ENCODE measurements around the gene IRF4. TPM values are rescaled to one million over a fixed set of nuclear protein-coding genes. Genes with fewer than 3 reads are reported as not detected.
"Not testable (repeated sequence)": the region's sequence is repeated elsewhere in the genome, so short reads cannot be mapped to it uniquely, and the experiment has no call there.

Gene IRF4
- polyA plus RNA-seq, 12 donors: 0.27 to 6.1 (median 0.60) TPM; not detected in 2

DNA sequence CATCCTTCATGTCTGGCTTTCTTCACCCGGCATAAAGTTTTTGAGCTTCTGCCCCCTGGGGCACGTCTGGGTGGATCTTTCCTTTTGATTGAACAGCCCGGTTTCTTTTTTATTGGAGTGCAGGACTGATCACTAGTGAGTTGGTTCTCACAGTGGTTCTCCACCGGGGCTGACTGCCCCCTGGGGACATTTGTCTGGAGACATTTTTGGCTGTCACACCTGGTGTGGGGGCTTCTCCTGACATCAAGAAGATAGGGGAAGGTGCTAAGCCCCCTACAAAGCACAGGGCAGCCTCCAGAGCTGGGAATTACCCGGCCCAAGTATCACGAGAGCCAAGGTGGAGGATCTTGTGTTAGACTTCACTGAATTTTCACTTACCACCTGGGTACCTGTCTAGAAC is 25.7 kb upstream of the IRF4 start:
- DNase-seq: no peak

DNA sequence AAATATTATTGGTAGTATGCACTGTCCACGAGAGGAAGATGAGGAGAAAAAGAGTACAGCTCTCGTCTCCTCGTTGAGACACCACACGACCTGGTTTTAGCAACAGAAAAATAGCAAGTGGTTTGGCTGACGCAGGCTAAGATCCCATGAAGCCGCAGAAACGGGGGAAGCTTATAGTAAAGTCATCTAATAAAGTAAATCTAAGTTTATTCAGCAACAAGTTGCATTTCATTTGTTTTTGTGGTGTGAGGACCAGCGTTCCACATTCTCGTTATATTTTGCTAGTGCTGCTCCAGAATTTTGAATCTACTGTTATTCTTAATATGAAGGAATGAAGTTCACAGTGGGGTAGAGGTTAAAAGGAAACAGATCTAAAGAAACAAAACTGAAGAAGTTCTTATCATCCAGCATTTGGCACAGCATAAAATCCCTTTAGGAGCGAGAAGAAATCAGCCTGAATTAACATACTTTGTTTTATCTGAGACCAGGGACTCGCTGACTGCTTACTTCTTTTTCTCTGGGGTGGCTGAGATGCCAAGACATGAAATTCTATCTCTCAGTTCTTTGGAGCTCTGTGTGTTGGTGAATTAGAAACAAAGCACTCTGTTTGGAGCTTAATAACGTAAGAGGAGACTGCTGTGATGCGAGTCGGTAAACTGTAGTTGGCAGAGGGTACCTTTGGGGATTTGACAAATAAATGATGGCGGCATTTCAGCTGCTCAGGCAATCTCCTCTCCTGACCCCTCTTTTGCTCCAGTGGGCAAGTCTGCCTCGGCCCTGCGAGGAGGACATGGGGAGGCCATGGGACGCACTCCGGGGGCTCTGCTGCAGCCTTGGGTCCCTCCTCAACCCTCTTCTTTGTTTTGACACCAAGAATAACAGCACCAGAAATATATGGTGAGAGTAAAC is 24.9 kb upstream of the IRF4 start:
- DNase-seq: no peak

DNA sequence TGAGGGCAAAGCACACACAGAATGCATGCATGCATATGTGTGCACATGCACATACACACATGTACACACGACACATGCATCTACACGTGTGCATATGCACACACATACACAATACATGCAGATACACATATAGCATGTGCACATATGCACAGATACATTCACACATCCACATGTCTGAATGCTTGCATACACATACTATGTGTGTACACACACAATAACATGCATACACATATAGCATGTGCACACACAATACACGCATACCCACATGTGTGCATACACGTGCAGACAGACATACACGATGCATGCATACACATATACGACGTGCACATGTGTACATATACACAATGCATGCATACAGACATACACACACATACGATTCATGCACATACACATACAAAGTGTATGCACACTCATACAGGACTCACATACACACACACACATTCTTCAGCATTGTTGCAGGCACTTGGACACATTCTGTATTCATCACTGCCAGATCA is 24.2 kb upstream of the IRF4 start:
- no peak for DNase-seq

DNA sequence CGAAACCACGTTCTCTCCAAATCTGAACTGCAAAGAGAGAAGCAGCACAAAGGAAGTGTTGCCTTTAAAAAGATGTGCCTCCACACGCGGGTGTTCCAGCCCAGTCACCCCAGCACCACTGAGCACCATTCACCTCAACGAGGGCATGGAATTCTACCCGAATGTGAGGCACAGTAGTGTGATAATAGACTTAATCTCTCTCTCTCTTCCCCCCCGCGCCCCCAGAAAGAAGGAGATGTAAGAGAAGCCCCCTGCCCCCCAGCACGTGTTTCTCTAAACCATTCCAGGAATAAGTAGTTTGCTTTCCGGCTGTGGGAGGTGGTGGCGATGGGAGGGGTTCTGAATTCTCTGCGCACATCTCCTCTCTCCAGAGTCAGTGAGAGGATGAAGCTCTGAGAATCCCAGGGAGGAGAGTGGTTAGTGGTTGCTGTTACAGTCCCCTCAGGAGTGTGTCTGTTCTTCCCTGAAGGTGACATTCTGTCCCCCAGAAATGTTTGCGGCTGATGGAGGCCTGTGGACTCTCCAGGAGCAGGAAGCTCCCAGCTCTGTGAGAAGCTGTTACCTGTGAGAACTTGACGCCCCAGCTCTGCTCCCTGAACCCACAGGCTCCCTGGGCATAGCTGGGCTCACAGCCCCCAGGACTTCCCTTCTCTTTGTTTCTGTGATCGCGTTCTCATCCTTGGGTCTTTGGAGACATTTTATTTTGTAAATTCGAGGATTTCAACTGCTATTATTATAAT is 23.5 kb upstream of the IRF4 start:
- DNase-seq: no peak

DNA sequence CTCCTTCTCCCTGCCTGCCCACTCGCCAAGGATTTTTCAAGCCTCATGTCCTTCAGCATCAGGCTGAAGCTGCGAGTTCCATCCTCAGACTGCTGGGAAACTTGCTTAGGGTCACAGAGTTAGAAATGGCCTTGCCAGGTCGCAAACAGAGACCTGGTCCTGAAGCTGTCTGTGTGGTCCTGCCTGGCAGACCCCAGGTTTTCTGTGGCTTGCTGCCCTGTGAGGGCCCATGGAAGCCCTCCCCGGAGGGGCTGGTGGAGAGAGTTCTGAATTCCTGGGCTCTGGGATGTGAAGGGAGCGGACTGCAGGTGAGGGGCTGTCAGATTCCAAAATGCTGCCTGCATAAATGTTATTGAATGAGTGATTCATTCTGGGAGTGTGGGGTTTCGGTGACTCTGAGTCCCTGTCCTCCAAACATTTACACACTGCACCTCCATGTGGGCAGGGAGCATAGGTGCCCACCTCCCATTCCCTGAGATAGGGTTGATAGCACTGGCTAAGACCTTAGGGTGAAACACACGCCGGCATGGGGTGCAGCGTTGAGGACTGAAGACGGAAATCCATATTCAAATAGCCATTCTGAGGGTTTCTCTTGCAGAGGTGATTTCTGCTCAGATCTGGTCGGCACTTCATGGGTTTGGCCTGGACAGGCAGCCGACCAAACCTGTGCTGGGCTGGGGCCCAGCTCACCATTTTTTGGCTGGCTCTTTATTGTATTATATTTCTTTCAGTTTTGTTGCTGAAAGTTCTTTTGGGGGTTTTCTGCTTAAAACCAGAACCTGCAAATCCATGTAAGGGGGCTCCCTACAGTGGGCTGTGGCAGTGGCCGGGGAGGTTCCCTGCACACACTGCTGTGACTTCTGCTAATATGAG is 21.8 kb upstream of the IRF4 start:
- no peak for DNase-seq

DNA sequence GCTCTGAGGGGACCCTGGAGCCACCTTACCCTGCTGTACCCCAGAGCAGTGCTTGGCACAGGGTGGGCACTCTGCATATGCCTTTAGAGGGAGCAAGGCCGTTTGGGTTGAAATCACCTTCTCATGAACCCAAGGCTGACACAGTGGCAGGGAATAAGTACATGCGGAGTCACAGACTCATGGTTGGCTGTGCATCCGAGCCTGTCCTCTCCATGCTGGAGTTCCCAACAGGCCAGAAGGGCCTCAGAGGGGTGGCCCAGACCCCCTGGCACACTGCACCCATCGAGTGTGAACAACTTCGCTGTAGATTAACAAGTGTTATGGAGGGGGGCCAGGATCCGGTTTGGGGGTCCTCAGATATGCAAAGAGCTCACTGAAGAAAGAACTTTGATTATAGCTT is 21.0 kb upstream of the IRF4 start:
- DNase-seq: no peak

DNA sequence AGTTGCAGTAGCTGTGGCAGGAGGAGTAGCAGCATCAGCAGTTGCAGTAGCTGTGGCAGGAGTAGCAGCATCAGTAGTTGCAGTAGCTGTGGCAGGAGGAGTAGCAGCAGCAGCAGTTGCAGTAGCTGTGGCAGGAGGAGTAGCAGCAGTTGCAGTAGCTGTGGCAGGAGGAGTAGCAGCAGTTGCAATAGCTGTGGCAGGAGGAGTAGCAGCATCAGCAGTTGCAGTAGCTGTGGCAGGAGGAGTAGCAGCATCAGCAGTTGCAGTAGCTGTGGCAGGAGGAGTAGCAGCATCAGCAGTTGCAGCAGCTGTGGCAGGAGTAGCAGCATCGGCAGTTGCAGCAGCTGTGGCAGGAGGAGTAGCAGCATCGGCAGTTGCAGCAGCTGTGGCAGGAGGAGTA is 19.7 kb upstream of the IRF4 start:
- not testable (repeated sequence) for DNase-seq

DNA sequence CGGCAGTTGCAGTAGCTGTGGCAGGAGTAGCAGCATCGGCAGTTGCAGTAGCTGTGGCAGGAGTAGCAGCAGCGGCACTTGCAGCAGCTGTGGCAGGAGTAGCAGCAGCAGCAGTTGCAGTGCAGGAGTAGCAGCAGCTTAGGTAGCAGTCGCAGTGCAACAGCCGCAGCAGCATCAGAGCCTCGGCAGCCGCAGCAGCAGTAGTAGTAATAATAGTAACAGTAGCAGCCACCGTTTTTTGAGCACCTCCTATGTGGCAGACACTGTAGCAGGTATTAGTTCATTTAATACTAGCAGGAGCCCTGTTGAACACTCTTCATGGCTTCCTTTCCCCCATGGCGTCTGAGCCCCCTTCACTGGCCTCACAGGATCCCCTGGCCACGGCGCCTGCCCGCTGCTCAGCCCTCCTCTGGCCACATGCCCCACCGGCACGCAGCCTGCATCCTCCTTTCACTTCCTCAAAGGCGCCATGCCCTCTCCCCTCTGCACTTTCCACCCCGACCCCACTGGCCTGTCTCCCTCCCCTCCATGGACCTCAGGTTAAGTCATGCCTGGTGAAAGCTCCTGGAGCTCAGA is 19.1 kb upstream of the IRF4 start:
- DNase-seq: no peak

DNA sequence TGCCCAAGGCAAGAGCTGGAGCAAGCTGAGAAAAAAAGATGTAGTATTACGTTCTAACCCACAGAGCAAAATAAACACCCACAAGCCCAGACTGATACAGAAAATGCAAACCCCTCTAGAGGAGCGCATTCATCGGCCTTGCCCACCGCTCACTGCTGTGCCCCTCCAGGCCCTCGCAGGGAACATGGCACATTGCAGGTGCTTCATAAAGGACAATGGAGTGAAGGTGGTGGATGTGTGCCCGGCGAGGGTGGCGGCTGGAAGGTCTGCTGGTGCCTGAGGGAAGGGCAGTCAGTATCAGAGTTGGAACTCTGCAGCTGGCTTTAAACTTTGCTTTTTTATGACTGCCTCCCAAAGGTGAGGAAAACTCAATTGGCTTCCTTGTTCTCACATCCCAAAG is 18.5 kb upstream of the IRF4 start:
- DNase-seq: no peak

DNA sequence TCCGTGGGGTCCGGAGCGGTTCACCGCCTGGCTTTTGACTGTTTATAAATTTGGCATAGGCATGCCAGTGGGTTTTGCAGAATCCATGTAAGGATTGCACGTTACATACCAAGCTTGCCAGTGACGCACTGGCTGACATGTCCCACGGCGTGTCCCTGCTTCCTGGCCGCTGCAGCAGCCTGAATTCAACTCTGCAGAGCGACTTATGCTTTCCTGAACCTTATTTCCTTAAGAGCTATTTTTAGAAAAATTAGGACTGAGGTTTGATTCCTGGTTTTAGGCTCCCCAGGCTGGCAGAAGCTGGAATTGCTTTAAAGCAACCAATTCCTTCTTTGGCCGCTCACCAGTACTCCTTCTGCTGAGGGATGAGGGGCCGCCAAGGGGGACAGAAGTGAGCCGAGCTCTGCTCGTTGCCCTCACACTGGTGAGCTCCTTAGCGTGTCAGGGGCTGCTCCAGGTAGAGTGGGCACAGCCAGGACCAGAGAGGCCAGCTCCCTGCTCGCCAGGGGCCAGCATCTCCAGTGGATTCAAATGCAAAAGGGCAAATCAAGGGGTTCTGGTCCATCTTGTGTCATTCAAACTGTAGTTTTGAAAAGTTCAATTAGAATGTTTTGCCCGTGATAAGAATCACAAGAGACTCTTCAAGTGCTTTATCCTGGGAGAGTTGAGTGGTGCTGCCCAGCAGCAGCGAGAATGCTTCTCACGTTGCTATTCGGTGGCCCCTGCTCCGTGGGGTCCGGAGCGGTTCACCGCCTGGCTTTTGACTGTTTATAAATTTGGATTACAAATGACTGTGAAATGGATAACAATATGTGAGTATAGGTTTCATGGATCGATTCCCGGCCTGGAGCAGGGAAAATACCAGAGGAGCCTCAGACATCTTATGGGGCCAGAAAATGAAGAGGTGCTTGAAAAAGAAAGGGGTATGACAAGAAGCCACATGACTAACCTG is 17.5 kb upstream of the IRF4 start:
- no peak for DNase-seq

DNA sequence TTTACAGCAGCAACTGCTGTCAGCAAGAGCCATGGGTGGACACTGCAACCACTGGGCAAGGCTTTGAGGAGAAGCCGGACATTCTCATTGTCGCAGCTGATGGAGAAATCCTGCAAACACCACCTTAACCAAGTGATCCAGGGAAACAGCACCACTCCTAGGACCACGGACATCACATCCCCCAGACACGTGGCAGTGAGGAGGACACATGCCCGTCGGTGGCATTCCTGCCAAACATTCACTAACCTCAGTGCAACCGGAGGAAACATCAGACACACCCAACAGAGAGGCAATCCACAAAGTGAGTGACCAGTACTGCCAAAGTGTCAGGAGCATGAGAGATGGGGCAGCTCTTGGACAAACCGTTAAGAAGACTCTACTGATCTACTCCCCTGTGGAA is 16.6 kb upstream of the IRF4 start:
- no peak for DNase-seq

DNA sequence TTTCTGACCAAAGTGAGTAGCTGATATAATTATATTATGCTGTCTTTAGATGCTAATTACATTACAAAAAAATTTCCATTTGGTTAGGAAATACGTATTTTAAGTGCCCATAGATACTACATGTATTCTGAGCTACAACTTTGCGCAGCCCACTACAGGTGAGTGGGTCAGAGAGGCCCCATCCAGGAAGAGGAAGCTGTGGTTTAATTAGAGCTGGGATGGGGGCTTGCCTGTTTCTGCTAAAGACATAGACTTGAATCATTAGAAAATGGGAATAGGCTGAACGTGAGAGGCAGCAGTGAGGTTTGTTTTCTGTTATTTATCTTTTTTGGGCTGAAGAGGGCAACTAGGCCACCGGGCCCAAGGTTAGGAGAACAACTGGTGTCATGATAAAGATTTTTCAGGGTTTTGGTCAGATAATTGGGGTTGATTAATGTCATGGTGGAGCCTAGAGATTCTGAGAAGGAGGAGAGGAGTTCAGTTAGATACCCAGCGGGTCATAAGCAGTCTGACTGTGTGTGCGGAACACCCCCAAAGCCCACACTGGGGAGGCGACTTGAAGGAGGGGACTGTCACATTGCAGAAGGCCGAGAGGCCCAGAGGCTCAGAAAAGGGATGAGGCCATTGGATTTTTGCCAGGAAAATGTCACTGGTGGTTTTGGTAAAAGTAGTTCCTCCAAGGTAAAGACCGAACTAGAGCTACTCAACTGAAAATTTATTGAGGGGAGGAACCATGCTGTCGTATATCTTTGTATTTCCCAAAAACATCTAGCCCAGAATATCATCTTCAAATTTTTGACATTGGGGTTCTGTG is 14.5 kb upstream of the IRF4 start:
- DNase-seq: no peak

DNA sequence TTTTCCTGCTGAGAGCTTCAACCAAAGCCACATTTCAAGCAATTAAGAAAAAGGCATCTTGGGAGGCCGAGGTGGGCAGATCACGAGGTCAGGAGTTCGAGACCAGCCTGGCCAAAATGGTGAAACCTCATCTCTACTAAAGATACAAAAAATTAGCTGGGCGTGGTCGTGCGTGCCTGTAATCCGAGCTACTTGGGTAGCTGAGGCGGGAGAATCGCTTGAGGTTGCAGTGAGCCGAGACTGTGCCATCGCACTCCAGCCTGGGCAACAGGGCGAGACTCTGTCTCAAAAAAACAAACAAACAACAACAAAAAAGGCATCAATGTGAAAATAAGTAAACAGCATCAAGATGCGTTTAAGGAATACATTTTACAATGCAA is 13.9 kb upstream of the IRF4 start:
- DNase-seq: not testable (repeated sequence)

DNA sequence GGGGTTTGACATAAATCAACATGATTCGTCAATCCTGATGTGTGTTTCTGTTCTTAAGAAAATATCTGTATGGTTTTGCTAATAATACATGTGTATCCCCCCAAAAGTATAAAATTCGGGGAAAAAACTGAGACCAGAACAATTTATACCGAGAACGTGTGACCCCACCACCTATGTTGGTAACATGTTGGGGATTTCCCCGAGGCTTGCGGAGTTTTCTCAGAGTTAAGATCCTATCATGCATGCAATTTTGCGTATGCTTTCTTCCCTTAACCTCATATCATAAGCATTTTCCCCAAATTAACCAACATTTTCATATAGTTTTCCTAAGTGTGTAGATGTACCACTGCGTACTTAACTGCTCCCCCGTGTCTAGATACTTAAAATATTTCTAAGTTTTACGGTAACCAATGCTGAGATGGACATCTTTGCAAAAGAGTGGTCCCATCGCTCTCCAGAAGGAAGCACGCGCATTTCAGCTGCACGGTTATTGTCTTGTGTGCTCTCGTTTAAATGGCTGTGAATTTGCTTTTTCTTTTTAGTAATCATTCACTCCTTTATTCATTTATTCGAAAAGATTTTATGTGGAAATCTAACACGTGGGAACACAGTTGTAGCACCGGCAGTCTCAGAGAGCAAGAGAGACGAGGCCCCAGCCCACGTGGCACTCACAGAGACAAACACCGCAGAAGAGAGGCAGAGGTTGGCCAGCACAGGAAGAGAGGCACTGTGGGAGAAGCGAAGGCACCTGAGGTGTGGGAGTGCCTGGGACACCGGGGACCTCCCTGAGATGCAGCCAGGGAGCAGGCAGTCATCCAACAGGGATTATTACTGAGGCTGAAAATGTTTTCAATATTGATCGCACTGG is 13.2 kb upstream of the IRF4 start:
- DNase-seq: no peak

DNA sequence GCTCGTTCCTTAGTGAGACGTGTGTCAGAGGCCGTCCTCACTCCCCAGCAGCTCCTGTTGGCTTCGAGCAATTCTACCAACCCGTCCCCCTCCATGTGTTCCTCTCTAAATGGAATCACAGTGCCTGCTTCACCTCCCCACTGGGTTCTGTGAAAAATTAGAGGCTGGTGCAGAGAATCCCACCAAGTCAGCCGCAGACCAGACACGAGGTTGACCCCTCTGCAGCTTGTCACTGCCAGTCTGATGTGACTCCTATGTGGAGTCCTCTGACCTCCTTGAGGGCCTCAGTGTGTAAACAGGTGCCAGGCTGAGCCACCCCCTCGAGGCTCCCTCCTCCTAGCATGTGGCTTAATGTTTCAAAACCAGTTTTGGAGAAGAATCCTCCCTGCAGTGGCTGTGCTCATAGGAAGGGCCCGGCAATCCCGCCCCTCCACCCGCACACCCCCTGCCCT is 12.6 kb upstream of the IRF4 start:
- DNase-seq: no peak

DNA sequence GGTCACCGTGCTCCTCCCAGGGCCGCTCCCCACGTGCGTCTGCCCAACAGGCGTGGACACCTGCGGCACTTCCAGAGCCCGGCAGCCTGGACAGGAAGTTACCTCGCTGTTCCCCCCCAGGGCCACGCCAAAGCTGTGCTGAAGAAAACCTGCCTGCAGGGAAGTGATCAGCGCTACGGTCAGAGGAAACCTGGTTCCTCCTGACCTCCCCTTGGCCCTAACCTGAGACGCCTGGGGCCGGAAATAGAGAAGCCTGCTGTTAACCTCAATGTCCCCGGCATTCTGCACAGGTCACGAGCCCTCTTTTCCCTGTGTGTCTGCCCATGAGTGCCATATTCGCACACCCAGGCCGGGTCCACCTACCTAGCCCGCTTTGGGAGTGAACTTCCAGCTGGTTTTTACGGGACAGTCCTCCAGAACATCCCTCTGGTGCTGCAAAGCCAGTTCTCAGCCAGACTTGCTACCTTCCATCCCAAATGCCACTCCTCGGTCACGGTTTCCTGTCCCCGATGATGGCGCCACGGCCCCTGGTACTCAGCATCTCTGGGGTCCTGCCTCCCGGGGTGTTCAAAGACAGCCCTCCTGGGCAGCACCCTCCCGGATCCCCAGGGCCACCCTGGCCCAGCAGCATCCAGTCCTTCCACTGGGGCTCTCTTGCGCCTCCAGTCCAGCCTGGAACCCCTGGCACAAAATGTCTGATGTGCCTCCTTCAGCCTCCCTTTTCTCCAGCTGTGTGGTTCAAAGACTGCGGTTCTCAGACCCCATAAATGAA is 12.0 kb upstream of the IRF4 start:
- DNase-seq: no peak

Data from muscle of arm (tissue), 12 donors.